Measurements from ENCODE around the gene PHC2. TPM values are rescaled to one million over a fixed set of nuclear protein-coding genes. Genes with fewer than 3 reads are reported as not detected.

PHC2 gene
- polyA plus RNA-seq, 1 donor from 2014 or later: 171 TPM

- H3K4me2 ChIP-seq (ENCODE audit: low read length): peak within 1 kb of the TSS; percentile 93
- peaks cover 14% of the 10 kb centered on the region for H3K79me2 ChIP-seq (replicated peaks; ENCODE audit: insufficient read depth, low read length)
- H3F3A ChIP-seq (ENCODE audit: insufficient read depth, low read length, poor library complexity, severe bottlenecking): no peaks in the 10 kb centered on the region
- no peaks in the 10 kb centered on the region for H3K36me3 ChIP-seq (ENCODE audit: insufficient read depth, low read length)
- H4K20me1 ChIP-seq (ENCODE audit: insufficient read depth): no peaks in the 10 kb centered on the region
- peak within 1 kb of the TSS; percentile 91 for H3K9ac ChIP-seq (ENCODE audit: low read length)
- H3K27ac ChIP-seq (ENCODE audit: low read length): peak within 1 kb of the TSS; percentile 80
- peak; percentile 86 for TF ChIP-seq POLR2AphosphoS5 (IDR thresholded peaks at IDR 0.05)
- no peak for TF ChIP-seq CTCF (IDR thresholded peaks at IDR 0.05; ENCODE audit: poor library complexity, severe bottlenecking)
- TF ChIP-seq EZH2 (IDR thresholded peaks at IDR 0.05; ENCODE audit: borderline replicate concordance, insufficient read depth, low read length, poor library complexity, severe bottlenecking): no peak
- TF ChIP-seq TAF1 (IDR thresholded peaks at IDR 0.05; ENCODE audit: low read depth): no peak
- peak; percentile 61 for TF ChIP-seq MXI1 (conservative IDR thresholded peaks at IDR 0.05; ENCODE audit: poor library complexity, severe bottlenecking)
- TF ChIP-seq SMC3 (conservative IDR thresholded peaks at IDR 0.05; ENCODE audit: poor library complexity): peak; percentile 35
- no peak for TF ChIP-seq REST (IDR thresholded peaks at IDR 0.05; ENCODE audit: borderline replicate concordance)
- peak; percentile 17 for TF ChIP-seq RAD21 (conservative IDR thresholded peaks at IDR 0.05)
- peak; percentile 28 for TF ChIP-seq EP300 (conservative IDR thresholded peaks at IDR 0.05; ENCODE audit: poor library complexity, severe bottlenecking)
- H3K9me3 ChIP-seq (ENCODE audit: low read length): no peaks in the 10 kb centered on the region
- H3K4me3 ChIP-seq (ENCODE audit: low read length): peak within 1 kb of the TSS; percentile 80
- no peaks in the 10 kb centered on the region for H3K9me2 ChIP-seq (ENCODE audit: insufficient read depth, low read length)
- peak within 1 kb of the TSS; percentile 94 for H2AFZ ChIP-seq (ENCODE audit: low read depth, low read length)
- H3K27me3 ChIP-seq (ENCODE audit: insufficient read depth, low read depth, low read length): no peaks in the 10 kb centered on the region
Measured at GRCh38 chr1:33472269-33472980, 41.5 kb upstream of the PHC2 start, which contains the start of gene ZSCAN20. Gene ZSCAN20 (plus strand): TSS chr1:33472645. CDS start chr1:33479289, 6,644 bp downstream.

GRCh38 chr1:33471416-33471815 is 40.5 kb upstream of the PHC2 start:
- H3K79me2 ChIP-seq (replicated peaks; ENCODE audit: insufficient read depth, low read length): peaks cover 14% of the 10 kb centered on the region
- H3K9ac ChIP-seq (ENCODE audit: low read length): no peak overlapping the region
- H3F3A ChIP-seq (ENCODE audit: insufficient read depth, low read length, poor library complexity, severe bottlenecking): no peaks in the 10 kb centered on the region
- no peak overlapping the region for H2AFZ ChIP-seq (ENCODE audit: low read depth, low read length)
- H3K9me3 ChIP-seq (ENCODE audit: low read length): no peaks in the 10 kb centered on the region
- H4K20me1 ChIP-seq (ENCODE audit: insufficient read depth): no peaks in the 10 kb centered on the region
- H3K27ac ChIP-seq (ENCODE audit: low read length): no peak overlapping the region
- no peak for TF ChIP-seq RAD21 (conservative IDR thresholded peaks at IDR 0.05)
- TF ChIP-seq CTCF (IDR thresholded peaks at IDR 0.05; ENCODE audit: poor library complexity, severe bottlenecking): no peak
- TF ChIP-seq EP300 (conservative IDR thresholded peaks at IDR 0.05; ENCODE audit: poor library complexity, severe bottlenecking): no peak
- no peak for TF ChIP-seq POLR2AphosphoS5 (IDR thresholded peaks at IDR 0.05)
- no peak for TF ChIP-seq MXI1 (conservative IDR thresholded peaks at IDR 0.05; ENCODE audit: poor library complexity, severe bottlenecking)
- no peak for TF ChIP-seq TAF1 (IDR thresholded peaks at IDR 0.05; ENCODE audit: low read depth)
- TF ChIP-seq REST (IDR thresholded peaks at IDR 0.05; ENCODE audit: borderline replicate concordance): no peak
- no peak for TF ChIP-seq SMC3 (conservative IDR thresholded peaks at IDR 0.05; ENCODE audit: poor library complexity)
- TF ChIP-seq EZH2 (IDR thresholded peaks at IDR 0.05; ENCODE audit: borderline replicate concordance, insufficient read depth, low read length, poor library complexity, severe bottlenecking): no peak
- H3K36me3 ChIP-seq (ENCODE audit: insufficient read depth, low read length): no peaks in the 10 kb centered on the region
- no peak overlapping the region for H3K4me3 ChIP-seq (ENCODE audit: low read length)
- no peak overlapping the region for H3K4me2 ChIP-seq (ENCODE audit: low read length)
- no peaks in the 10 kb centered on the region for H3K27me3 ChIP-seq (ENCODE audit: insufficient read depth, low read depth, low read length)
- H3K9me2 ChIP-seq (ENCODE audit: insufficient read depth, low read length): no peaks in the 10 kb centered on the region

Measured in neural cell (in vitro differentiated cells).